Activated CD4-positive, alpha-beta T cell treated with anti-CD3 and anti-CD28 coated beads, Interleukin-2, amount 10 ng/mL, durations not matched to agents 24 days and 14 days (primary cell): ENCODE measurements around the gene SLC39A2. TPM values are rescaled to one million over a fixed set of nuclear protein-coding genes. Genes with fewer than 3 reads are reported as not detected.

Experiments used
- total RNA-seq: library from RNA; stranded (reverse); gene quantifications from 2 replicates; pipeline ENCODE4 v1.2.3, GENCODE V29; 2022

The SLC39A2 gene
- total RNA-seq, 1 donor from 2014 or later, result not detected

Other genes with a start within 250 kb of the SLC39A2 start
- not detected in 2 replicates for gene EDDM3B, start 230.9 kb upstream of the SLC39A2 start, total RNA-seq
- gene RNASE6, start 218.0 kb upstream of the SLC39A2 start, total RNA-seq, result 0.50 and 0.51 TPM in 2 replicates
- not detected in 2 replicates for gene RNASE1, start 196.4 kb upstream of the SLC39A2 start, total RNA-seq
- gene RNASE3, start 107.9 kb upstream of the SLC39A2 start, total RNA-seq, result not detected in 2 replicates
- not detected in 2 replicates for gene RNASE2, start 43.8 kb upstream of the SLC39A2 start, total RNA-seq
- 94.6 and 99.1 TPM in 2 replicates for gene METTL17, start 9.3 kb upstream of the SLC39A2 start, total RNA-seq
- 1.9 and 2.3 TPM in 2 replicates for gene NDRG2, start 25.8 kb downstream of the SLC39A2 start, total RNA-seq
- not detected in 2 replicates for gene TPPP2, start 30.9 kb downstream of the SLC39A2 start, total RNA-seq
- not detected in 2 replicates for gene RNASE13, start 35.5 kb downstream of the SLC39A2 start, total RNA-seq
- gene RNASE7, start 43.1 kb downstream of the SLC39A2 start, total RNA-seq, result not detected in 2 replicates
- not detected in 2 replicates for gene RNASE8, start 58.5 kb downstream of the SLC39A2 start, total RNA-seq
- not detected in 2 replicates for gene ARHGEF40, start 71.0 kb downstream of the SLC39A2 start, total RNA-seq
- gene ZNF219, start 99.4 kb downstream of the SLC39A2 start, total RNA-seq, result 6.5 and 8.3 TPM in 2 replicates
- gene TMEM253, start 101.8 kb downstream of the SLC39A2 start, total RNA-seq, result not detected in 2 replicates
- gene OR5AU1, start 156.8 kb downstream of the SLC39A2 start, total RNA-seq, result not detected in 2 replicates